GM19099 (cell line): Measurements from ENCODE around the gene TMEM128.

ENCODE experiments used
- POLR2A ChIP-seq: IDR thresholded peaks from 3 replicates; pipeline ENCODE4 v1.6.1; 2011; ENCODE audit warnings: low read depth; ENCODE audit not compliant: insufficient read length; ENCODE audit errors: extremely low read depth

Gene TMEM128

DNA sequence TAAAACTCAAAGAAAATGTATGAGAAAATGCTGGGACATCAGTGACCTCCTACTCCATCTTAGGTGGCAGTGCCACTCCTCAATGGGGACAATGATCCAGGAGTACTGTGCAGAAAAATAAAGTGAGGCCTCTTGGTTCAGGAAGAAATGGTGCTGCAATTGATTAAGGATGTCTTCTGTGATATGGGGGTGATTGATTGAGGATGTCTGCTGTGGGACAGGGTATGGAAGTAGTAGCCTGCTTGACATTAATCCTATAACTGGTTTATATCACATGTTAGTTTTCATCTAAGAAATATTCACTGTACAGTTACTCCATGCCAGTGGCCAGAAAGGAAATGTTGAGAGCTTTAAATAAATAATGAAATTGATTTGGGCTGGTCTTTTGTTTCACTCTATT is 41.8 kb downstream of the TMEM128 start:
- TF ChIP-seq POLR2A, result no peak

DNA sequence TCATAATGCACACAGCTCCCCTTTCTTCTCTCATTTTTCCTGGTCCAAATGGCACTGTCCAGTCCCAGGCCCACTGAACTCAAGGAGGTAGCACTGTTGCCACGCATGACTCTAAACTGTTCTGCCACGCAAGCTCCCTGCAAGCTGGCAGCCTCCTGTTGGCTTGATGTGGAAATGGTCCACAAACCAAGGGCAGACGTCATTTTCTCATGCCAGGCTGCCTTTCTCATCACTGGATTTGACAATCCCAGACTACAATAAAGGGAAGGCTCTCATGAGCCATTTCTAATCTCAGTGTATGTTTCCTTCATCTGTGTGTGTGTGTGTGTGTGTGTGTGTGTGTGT is 43.6 kb downstream of the TMEM128 start:
- no peak for TF ChIP-seq POLR2A

DNA sequence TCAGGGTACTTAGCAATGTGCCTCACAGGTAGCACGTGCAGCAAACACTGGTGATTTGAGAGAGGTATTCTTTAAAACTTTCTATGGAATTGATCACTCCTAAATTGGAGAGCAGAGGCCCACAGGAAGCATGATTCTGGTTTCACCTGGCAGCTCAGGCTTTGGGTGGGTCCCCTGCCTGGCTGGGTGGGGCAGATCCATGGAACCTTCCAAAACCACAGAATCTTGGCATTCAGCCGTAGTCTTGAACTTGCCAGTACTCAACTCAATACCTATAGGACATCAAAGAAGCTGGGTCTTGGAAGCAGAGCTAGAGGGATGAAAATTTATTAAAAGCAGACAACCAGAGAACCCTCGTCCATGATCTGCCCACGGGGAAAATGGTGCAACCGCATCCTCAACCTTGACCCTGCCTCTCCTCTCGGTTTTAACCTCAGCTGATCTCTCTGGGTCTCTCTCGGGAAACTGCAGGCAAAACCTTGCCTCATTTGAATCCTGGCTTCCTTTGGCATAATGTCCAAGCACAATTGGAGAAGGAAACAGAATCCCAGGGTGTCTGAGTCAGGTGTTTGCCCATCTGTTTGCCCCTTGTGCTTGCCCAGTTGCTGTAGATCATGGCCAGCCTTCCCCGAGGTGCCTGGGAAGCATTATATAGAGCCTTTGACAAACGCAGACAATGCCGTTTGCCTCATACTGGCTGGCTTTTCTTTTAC is 44.2 kb downstream of the TMEM128 start:
- no peak for TF ChIP-seq POLR2A

DNA sequence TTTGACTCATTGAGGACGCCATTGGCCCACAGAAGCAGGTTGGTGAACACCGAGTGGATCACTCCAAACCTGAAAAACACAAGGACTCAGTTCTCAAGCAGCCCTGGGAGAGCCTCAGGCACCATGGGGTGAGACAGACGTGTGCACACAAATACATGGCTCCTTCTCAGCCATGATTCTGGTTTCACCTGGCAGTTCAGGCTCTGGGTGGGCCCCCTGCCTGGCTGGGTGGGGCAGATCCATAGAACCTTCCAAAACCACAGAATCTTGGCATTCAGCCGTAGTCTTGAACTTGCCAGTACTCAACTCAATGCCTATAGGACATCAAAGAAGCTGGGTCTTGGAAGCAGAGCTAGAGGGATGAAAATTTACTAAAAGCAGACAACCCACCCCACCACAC is 45.5 kb downstream of the TMEM128 start:
- TF ChIP-seq POLR2A, result no peak

DNA sequence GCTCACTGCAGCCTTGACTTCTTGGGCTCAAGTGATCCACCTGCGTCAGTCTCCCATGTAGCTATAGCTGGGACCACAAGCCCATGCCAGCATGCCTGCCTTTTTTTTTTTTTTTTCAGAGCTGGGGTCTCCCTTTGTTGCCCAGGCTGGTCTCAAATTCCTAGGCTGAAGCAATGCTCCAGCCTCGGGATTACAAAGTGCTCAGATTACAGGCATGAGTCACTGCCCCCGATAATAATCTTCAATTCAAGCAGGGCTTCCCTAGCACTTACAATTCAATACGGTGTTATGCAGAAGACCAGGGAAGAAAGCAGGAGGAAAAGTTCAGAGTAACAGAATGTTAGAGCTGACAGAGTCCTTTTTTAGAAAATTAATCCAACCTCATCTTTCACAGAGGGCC is 47.4 kb downstream of the TMEM128 start:
- TF ChIP-seq POLR2A, result no peak

DNA sequence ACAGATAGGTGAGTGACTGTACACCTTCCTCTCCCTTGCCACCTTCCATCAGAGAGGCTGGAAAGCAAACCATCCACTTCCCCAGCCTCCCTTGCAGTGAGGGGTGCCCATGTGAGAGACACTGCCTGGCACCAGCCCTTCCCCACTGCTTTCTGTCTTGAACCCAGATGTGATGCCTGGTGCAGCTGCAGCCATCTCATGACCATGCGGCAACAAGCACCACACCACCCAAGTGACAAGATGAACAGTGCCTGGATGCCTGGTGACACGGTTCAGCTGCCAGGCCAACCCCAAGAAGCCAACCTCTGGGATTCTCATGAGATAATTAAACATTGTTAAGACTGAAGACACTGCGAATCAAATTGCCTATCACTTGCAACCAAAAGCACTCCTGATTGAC is 52.7 kb downstream of the TMEM128 start:
- TF ChIP-seq POLR2A, result no peak
